Endometrial microvascular endothelial cells (primary cell): ENCODE data around the gene GALNT9. TPM values are rescaled to one million over a fixed set of nuclear protein-coding genes. Genes with fewer than 3 reads are reported as not detected.
"Not testable (repeated sequence)": the region's sequence is repeated elsewhere in the genome, so short reads cannot be mapped to it uniquely, and the experiment has no call there.

Source experiments
- in situ Hi-C: cut with HindIII; loops from 2 replicates; pipeline ENCODE4 v1.10.0; 2017; ENCODE audit warnings: low sequenced_read_pairs, low pct_unique_long_range_greater_than_20kb; ENCODE audit errors: inconsistent ontology term
- total RNA-seq: library from RNA; depleted of rRNA; stranded (reverse); fragments of >200 nt; gene quantifications from one replicate; pipeline ENCODE4 v1.2.3, GENCODE V29; 2015; ENCODE audit errors: inconsistent ontology term

GALNT9 gene
- total RNA-seq, 1 donor from 2014 or later, result not detected

- in situ Hi-C loops, result no loop called here
Measured at GRCh38 chr12:132359971-132360370, 30.6 kb upstream of the GALNT9 start.

GRCh38 chr12:132359551-132359950, 30.2 kb upstream of the GALNT9 start:
- in situ Hi-C loops, result no loop called here

GRCh38 chr12:132358241-132359225, 29.1 kb upstream of the GALNT9 start:
- in situ Hi-C loops, result not testable (repeated sequence)

- in situ Hi-C loops, result no loop called here
Measured at GRCh38 chr12:132357623-132358186, 28.3 kb upstream of the GALNT9 start.

GRCh38 chr12:132356691-132357622, 27.6 kb upstream of the GALNT9 start:
- in situ Hi-C loops, result no loop called here

GRCh38 chr12:132355742-132356681, 26.6 kb upstream of the GALNT9 start:
- in situ Hi-C loops, result no loop called here

GRCh38 chr12:132354982-132355680, 25.7 kb upstream of the GALNT9 start:
- in situ Hi-C loops, result no loop called here

GRCh38 chr12:132354211-132354981, 25.0 kb upstream of the GALNT9 start:
- in situ Hi-C loops, result no loop called here

GRCh38 chr12:132353811-132354210, 24.4 kb upstream of the GALNT9 start:
- in situ Hi-C loops, result no loop called here

GRCh38 chr12:132352896-132353800, 23.8 kb upstream of the GALNT9 start:
- in situ Hi-C loops, result no loop called here

- in situ Hi-C loops, result no loop called here
Measured at GRCh38 chr12:132351751-132352495, 22.5 kb upstream of the GALNT9 start.

- in situ Hi-C loops, result no loop called here
Measured at GRCh38 chr12:132349501-132350131, 20.2 kb upstream of the GALNT9 start.

- in situ Hi-C loops, result no loop called here
Measured at GRCh38 chr12:132348176-132348575, 18.8 kb upstream of the GALNT9 start.

GRCh38 chr12:132347176-132347855, 17.9 kb upstream of the GALNT9 start:
- in situ Hi-C loops, result no loop called here
